SW480 (cell line): ENCODE results near the gene CCR7.
A peak's percentile ranks its signal among the peaks of the same experiment; 100 is the strongest.

Experiments
- DNase-seq: peaks from one replicate; pipeline ENCODE4 v3.0.0-alpha.2; 2016; ENCODE audit warnings: low spot score

CCR7 gene

GRCh38 chr17:40561871-40562611 is 3.2 kb downstream of the CCR7 start:
- no peak for DNase-seq

DNA sequence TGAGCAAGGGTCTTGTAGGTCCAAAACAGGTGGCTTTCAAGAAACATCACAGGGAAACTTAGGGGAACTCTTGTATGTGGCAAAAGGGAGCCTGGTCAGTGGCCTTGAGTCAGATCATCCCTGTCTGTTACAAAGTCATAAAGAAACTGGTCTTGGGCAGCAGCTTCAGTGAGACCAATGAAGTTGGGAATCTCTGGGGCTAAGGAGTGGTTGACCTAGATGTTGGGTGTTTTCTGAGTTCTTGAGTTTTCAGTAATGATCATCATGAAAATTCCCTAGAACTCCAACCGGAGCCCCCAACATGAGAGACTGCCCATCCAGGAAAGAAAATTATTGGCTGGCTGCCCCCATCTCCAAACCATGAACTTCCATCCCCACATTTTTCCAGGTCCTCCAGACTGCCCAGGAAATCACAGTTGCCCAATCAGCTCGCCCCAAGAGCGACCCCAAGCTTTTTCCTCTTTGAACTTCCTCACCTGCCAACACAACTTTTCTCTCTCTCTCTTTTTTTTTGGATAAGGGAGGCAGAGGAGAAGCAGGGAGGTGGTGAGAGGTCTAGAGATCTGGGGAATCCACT is 3.9 kb downstream of the CCR7 start:
- peak; percentile 24 for DNase-seq

GRCh38 chr17:40560592-40561293 is 4.5 kb downstream of the CCR7 start:
- DNase-seq: peak; percentile 75

GRCh38 chr17:40559954-40560591 is 5.2 kb downstream of the CCR7 start:
- peak; percentile 89 for DNase-seq

GRCh38 chr17:40559564-40559916 is 5.7 kb downstream of the CCR7 start:
- no peak for DNase-seq

DNA sequence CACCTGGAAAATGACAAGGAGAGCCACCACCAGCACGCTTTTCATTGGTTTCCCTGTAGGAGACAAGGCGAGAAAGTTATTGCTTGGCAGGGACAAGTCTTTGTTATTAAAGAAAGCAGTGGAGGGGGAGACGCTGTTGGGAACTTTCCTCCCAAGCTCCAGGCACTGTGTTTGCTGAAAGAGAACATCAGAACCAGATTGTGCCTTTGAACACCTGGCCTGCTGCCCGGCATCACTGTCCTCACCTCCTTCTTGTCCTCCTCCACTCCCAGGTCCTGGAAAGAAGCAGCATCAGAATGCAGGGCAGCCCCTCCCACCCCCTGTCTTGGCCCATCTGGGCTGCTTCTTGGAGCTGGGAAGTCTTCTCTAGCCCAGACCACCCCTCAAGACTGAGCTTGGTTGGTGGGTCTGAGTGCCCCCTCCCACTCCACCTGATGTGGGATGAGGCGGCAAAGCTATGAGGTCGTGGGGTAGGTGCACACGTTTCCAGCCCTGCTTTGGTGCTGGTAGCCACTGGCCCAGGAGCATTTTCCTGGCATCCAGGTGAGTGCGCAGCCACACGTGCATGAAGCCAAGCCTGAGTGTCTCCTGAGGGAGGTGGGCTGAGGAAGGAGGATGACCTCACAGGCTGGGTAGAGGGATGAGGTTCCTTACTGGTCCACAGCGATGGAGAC is 6.2 kb downstream of the CCR7 start:
- DNase-seq: no peak

DNA sequence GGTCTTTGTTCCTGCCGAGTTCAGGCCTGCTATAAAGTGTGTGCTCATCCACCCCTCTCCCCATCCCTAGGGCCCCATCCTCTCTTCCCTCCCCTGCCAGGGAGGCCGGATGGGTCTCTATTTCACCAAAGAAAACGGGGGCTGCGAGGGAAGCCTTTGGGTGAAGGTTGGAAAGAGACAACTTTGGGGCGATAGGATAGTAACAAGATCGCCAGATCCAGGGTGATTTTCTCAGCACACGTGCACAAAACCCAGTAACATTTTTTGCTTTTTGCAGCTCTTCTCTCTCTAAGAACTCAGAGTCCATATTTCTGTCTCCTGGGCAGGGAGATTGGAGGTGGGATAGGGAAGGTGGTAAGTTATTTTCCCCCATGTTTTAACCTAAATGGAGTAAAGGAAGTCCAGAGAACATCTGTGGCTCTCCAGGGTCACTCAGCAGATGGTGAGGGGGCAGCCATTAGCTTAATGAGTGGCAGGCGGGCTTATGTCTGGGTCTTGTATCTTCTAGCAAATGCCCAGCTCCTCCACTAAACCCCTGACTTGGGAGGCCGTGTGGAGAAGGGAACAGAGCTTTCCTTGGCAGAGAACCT is 6.9 kb downstream of the CCR7 start:
- no peak for DNase-seq

DNA sequence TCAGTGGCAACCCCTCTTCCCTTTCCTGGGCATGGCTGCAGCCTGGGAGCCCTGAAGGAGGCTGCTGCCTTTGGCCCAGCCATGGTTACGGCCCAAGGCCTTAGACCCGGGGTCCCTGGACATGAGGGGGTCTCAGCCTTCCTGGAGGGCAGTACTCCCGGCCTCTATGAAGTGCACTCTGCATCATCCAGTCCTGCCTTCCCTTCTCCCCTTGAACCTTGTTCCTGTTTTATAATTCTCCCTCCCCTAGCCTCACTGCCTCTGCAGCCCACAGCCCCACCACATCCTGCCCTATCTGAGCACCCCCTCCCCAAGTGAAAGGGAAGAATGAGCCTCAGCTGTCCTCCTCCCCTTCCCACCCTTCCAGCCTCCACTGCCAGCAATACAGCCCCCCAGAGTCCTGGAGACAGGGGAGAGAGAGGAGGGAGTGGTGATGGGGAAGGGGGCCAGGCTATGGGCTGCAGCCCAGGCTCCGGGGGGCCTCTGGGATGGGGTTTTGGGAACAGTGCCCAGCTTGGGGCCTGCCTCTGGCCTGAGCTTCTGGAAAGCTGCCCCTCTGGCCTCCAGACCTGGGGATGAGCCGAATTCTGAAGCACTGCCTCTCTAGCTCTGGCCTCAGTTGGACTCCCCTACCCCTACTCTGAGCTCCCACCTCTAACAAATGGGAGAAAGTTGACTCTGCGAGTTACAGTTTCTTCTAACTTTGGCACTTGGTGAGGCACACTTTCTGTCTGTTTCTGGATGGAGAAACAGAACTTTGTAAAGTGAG is 7.6 kb downstream of the CCR7 start:
- no peak for DNase-seq

DNA sequence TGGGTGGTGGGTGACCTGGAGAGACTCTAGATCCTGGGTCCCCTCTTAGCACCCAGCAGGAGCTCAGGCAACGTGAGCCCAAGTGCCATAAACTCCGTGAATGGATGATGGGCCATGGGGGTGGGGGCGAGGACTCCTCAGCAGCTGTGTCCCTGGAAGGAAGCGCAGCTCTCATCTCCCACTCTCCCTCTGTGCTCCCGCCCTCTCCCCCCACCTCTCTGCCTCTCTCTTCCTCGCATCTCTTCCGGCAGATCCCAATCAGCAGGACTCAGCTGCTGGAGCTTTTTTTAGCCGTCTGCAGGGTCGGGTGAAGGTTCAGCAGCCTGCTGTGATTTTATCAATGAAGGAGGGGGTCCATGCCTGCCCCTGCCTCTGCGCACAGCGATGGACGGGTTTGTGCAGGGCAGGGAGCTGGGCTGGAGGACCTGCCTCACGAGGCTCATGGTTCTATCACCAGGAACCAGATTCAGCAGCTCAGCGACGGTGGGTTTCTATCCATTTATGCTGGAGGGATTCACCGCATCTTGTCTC is 8.3 kb downstream of the CCR7 start:
- DNase-seq: no peak

DNA sequence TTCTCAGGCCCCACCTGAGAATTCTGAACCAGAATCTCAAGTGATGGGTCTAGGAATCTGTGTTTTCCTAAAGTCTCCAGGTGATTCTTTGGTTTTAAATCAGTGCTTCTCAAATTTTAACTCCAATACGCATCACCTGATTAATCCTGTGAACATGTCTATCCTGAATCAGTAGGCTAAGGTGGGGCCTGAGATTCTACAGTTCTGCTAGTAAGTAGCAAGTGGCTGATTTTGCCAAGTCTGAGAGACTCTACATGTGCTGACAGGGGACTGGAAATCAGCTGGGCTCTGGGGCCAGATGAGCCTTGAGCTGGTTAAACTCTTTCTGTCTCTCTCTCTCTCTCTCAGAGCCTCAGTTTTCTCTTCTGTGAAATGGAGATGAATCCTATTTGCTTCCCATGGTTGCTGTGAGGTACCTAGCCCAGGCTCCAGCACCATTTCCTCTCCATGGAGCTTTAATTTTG is 9.0 kb downstream of the CCR7 start:
- no peak for DNase-seq

GRCh38 chr17:40555296-40556190 is 9.7 kb downstream of the CCR7 start:
- no peak for DNase-seq

DNA sequence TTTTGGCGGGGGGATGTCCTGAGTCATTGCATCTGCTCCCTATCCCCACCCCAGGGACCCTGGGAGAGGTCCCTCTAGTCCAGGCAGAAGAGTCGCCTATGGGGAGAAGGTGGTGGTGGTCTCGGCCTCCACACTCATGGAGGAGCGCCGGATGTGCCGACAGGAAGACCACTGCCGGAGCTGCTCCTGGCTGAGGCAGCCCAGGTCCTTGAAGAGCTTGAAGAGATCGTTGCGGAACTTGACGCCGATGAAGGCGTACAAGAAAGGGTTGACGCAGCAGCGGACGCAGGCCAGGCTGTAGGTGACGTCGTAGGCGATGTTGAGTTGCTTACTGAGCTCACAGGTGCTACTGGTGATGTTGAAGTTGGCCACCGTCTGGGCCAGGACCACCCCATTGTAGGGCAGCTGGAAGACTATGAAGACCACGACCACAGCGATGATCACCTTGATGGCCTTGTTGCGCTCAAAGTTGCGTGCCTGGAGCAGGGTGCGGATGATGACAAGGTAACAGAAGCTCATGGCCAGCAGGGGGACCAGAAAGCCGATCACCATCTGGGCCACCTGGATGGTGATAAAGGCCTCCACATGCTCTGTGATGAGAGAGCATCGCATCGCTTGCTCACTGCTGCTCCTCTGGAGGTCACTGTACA is 10.5 kb downstream of the CCR7 start:
- no peak for DNase-seq

DNA sequence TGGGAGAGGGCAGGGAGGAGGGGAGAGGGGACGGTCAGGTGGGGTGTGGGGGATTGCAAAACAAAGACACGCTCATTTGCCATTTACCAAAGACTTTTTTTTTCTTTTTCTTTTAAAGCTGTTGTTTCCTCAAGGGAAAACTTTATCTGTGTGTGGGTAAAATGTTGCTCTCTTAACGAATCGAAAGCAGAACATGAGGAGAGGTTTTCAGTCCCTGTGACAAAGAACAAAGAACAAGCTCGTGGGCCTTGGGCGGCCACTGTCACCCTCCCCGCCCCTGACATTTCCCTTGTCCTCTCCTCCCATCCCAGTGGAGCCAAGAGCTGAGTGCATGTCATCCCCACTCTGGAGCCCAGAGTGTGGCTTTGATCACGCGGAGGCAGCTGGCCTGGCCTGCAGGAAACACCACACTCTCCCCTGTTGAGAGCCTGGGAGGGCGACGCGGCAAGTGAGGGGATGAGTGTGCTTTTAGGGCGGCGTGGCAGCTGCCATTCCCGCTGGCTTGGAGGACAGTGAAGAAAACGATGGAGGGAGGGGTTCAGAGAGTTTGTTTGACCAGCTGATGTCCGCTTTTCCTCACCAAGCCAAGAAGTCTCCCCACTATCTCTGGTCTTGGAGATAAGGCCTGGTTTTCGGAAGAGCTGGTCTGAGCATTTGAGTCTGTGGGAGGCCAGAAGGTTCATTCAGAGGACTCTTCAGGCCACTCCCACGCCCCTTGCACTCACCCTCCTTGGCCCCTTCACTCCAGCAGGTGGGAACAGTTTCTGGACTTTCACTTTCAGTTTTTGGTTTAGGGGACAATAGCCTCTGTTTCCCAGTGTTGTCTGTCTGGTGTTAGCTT is 11.4 kb downstream of the CCR7 start:
- DNase-seq: peak; percentile 30

GRCh38 chr17:40552806-40553693 is 12.2 kb downstream of the CCR7 start:
- no peak for DNase-seq

GRCh38 chr17:40551879-40552768 is 13.1 kb downstream of the CCR7 start:
- DNase-seq: no peak
